WERI-Rb-1 (cell line): ENCODE measurements around the gene CRYBB1.
A peak's percentile ranks its signal among the peaks of the same experiment; 100 is the strongest.

Source experiments
- DNase-seq: peaks from one replicate; pipeline ENCODE4 v3.0.0-alpha.2; 2020
- H3K27ac ChIP-seq: fragments of 250-450 bp; sonication (Bioruptor Pico); 2 replicates; pipeline ENCODE4 v1.5.1; 2020; ENCODE audit warnings: mild to moderate bottlenecking, moderate library complexity
- H3K27me3 ChIP-seq: fragments of 250-450 bp; sonication (Bioruptor Pico); 2 replicates; pipeline ENCODE4 v1.5.1; 2021; ENCODE audit warnings: mild to moderate bottlenecking, low read depth, moderate library complexity; ENCODE audit not compliant: insufficient read depth, severe bottlenecking
- H3K36me3 ChIP-seq: fragments of 250-450 bp; sonication (Bioruptor Pico); 2 replicates; pipeline ENCODE4 v1.5.1; 2020; ENCODE audit warnings: mild to moderate bottlenecking, moderate library complexity
- H3K4me3 ChIP-seq: 2 replicates; pipeline ENCODE4 v1.5.1; 2011; ENCODE audit warnings: low read depth, mild to moderate bottlenecking, control low read depth, low read length
- H3K9me3 ChIP-seq: fragments of 250-450 bp; sonication (Bioruptor Pico); 2 replicates; pipeline ENCODE4 v1.5.1; 2021; ENCODE audit warnings: mild to moderate bottlenecking, moderate library complexity; ENCODE audit not compliant: severe bottlenecking
- CTCF ChIP-seq: IDR thresholded peaks from 2 replicates; pipeline ENCODE4 v1.5.1; 2011; ENCODE audit warnings: low read depth, mild to moderate bottlenecking, control low read depth, inconsistent platforms, low read length

The CRYBB1 gene

GRCh38 chr22:26565181-26565580 lies 52.6 kb downstream of the CRYBB1 start:
- no peak for TF ChIP-seq CTCF
- no peaks in the 10 kb centered on the region for H3K27me3 ChIP-seq
- H3K27ac ChIP-seq, result no peak overlapping the region
- H3K9me3 ChIP-seq, result no peaks in the 10 kb centered on the region
- no peak overlapping the region for H3K4me3 ChIP-seq
- H3K36me3 ChIP-seq, result no peaks in the 10 kb centered on the region
- no peak for DNase-seq

GRCh38 chr22:26564672-26565071 lies 53.2 kb downstream of the CRYBB1 start:
- TF ChIP-seq CTCF, result no peak
- no peak overlapping the region for H3K4me3 ChIP-seq
- no peaks in the 10 kb centered on the region for H3K9me3 ChIP-seq
- H3K27ac ChIP-seq, result no peak overlapping the region
- no peaks in the 10 kb centered on the region for H3K27me3 ChIP-seq
- no peaks in the 10 kb centered on the region for H3K36me3 ChIP-seq
- no peak for DNase-seq

- no peak overlapping the region for H3K27ac ChIP-seq
- no peak for TF ChIP-seq CTCF
- no peaks in the 10 kb centered on the region for H3K27me3 ChIP-seq
- no peaks in the 10 kb centered on the region for H3K36me3 ChIP-seq
- H3K9me3 ChIP-seq, result no peaks in the 10 kb centered on the region
- no peak for DNase-seq
- H3K4me3 ChIP-seq, result no peak overlapping the region
Observed at GRCh38 chr22:26564181-26564580, 53.6 kb downstream of the CRYBB1 start.

GRCh38 chr22:26563022-26563421 lies 54.8 kb downstream of the CRYBB1 start:
- TF ChIP-seq CTCF, result 0 out of 2 replicates have a peak, but pooled peaks have one; percentile 17
- Histone ChIP-seq H3K36me3 (no peaks in the 10 kb centered on the region), H3K27ac (no peak overlapping the region), H3K9me3 (no peaks in the 10 kb centered on the region), H3K4me3 (no peak overlapping the region), H3K27me3 (no peaks in the 10 kb centered on the region)
- DNase-seq, result no peak

GRCh38 chr22:26561756-26562417 lies 55.9 kb downstream of the CRYBB1 start:
- H3K36me3 ChIP-seq, result no peaks in the 10 kb centered on the region
- H3K27ac ChIP-seq, result no peak overlapping the region
- H3K27me3 ChIP-seq, result no peaks in the 10 kb centered on the region
- DNase-seq, result no peak
- H3K4me3 ChIP-seq, result no peak overlapping the region
- no peaks in the 10 kb centered on the region for H3K9me3 ChIP-seq
- no peak for TF ChIP-seq CTCF
